Nucleus accumbens (tissue), 56 donors: ENCODE measurements around the gene ASXL2.
"Not testable (repeated sequence)": the region's sequence is repeated elsewhere in the genome, so short reads cannot be mapped to it uniquely, and the experiment has no call there.

ENCODE experiments used
- DNase-seq, 56 donors: peaks; one replicate each; lab custom pipeline; 2025; lab: John Stamatoyannopoulos, UW

The ASXL2 gene

DNA sequence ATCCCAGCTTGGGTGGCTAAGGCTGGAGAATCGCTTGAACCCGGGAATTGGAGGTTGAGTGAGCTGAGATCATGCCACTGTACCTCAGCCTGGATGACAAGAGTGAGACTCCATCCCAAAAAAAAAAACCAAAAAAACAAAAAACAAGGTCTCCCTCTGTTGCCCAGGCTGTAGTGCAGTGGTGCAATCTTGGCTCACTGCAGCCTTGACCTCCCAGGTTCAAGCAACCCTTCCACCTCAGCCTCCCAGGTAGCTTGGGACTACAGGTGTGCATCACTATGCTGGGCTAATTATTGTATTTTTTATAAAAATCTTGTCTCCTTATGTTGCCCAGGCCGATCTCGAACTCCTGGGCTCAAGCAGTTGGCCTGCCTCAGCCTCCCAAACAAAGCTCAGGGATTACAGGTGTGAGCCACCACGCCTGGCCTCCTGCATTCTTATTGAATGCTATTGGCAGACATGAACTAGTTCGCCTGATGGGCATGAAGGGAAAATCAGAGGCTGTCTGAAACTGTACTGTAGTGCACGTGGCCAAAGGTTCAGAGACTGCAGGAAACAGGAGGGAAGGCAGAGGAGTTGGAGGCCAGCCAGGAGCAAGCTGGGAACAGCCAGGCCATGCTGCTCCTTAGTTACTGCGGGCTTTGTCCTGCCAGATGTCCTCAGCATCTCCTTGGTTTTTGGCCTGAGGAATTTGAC, 16.0 kb upstream of the ASXL2 start:
- peak in 29 of 56 donors; percentile 2 to 60 (median 19) for DNase-seq

DNA sequence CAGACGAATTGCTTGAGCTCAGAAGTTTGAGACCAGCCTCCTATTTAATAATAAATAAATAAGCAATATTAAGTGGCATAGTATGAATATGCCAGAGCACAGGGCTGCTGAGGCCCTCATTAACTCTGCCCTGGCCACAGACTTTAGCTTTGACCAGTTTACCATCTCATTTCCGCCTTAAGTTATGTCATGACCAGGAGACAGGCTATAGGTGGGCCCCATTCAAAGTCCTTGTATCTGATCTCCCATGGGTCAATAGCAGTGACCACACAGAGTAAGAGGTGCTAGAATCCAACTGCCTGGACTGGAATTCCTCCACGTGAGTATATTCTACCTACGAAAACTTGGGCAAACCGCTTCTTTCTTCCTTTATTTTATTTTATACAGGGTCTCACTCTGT, 13.4 kb upstream of the ASXL2 start:
- no peak for DNase-seq

DNA sequence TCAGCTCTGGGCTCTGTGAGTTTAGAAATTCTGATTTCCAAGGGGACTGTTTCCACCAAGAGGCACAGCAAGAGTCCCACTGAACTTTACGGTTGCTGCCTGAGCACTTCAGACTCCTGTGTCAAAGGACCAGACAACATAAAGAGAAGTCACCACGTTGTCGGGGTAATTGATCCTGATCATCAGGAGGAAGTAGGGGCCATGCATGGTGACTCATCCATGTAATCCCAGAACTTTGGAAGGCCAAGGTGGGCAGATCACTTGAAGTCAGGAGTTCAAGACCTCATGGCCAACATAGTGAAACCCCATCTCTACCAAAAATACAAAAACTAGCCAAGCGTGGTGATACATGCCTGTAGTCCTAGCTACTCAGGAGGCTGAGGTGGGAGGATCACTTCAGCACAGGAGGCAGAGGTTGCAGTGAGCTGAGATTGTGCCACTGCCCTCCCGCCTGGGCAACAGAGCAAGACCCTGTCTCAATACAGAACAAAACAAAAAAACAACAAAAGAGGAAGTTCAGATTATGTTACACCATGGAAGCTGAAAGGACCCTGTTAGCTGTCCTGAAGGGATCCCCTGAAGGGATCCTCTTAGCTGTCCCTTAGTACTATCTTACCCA, 9.4 kb upstream of the ASXL2 start:
- DNase-seq = no peak

DNA sequence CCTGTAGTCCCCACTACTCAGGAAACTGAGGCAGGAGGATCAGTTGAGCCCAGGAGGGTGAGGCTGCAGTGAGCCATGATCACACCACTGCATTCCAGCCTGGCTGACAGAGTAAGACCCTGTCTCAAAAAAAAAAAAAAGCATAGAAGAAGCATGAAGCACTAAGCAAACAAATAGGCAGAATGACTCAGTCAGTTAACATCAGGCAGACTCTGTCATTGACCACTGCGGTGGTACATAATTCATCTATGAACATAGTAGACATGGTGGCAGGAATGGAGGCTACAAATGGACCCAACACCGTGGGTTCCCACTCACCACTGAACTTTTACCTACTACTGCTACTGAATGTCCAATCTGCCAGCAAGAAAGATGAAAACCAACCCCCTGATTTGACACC, 7.6 kb upstream of the ASXL2 start:
- DNase-seq = no peak

DNA sequence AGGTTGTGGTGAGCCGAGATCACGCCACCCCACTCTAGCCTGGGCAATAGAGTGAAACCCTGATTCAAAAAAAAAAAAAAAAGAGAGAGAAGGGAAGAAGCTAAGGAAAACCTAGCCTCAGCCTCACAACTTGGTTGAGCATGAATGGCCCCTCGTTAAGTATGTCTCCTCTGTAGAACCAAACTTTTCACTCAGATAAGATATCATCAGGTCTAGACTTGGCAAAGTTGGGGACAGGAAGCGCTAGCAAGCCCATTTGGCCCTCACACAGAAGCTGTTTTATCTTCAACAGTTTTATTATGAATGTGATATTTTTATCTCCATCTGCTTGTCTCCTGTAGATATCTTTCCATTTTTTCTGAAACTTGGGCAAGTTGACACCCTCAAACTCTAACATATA, 3.5 kb upstream of the ASXL2 start:
- no peak for DNase-seq

DNA sequence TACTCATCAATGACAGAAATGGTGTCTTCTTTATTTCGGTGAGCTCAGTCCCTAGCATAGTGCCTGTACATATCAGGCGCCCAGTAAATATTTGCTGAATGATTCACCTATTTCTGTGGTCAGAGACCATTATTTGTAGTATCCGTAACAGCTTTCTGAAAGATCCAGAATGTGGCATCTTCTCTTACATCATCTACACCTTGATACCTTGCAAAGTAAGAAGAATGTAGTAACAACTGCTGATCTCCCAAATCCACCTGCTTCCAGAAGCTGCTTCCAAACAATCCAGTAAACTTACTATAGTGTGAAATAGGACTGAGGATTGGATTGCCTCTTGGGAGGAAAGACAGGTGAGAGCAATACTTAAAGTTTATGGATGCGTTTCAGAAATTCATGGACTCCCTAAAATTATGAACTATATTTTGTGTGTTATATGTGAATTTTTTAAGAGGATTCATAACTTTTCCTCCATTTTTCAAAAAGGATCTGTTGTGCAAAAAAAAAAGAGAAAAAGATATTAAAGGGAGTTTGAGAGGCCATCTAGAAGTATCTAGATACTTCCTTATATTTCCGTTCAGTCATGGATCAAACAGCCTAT, 945 bp upstream of the ASXL2 start:
- no peak for DNase-seq

DNA sequence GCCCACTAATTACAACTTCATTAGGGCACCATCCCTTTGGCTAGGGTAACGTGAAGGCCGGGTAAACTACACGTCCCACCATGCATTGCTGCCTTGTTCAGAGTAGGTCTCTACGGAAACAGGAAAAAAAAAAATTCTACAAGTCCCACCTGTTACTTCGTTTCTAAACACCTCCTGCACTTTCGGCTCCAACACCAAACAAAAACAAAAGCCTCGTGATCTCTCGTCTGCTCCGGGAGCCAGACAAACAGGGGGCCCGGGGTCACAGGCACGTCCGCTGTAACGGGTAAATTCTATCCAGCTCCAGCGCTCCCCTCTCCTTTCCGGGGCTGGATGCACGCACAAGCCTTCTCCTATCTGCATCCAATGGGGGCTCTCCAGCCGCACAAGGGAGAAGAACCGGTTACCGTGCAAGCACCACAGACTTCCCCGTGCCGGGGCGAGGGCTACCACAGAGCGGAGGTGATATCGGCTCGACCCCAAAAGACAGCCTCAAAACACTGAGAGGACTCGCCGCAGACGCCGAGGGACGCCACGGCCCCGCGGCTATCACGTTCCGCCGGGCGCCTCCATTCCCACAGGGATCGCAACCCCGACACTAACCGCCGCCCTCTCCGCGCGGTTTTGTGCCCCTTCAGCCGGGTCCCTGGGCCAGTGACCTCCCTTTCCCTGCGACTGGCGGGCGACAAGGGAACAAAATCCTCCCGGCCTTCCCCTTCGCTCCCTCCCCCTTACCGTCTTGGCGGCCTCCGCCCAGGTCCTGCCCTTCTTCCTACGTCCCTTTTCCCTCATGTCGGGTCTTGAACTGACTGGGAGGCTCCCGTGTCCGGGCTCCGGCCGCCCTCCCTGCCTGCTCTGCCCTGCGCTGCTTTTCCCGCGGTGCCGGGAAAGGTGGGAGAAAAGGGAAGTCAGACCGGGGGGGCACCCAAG, 591 bp downstream of the ASXL2 start:
- peak in 49 of 56 donors; percentile 30 to 73 (median 53) for DNase-seq

DNA sequence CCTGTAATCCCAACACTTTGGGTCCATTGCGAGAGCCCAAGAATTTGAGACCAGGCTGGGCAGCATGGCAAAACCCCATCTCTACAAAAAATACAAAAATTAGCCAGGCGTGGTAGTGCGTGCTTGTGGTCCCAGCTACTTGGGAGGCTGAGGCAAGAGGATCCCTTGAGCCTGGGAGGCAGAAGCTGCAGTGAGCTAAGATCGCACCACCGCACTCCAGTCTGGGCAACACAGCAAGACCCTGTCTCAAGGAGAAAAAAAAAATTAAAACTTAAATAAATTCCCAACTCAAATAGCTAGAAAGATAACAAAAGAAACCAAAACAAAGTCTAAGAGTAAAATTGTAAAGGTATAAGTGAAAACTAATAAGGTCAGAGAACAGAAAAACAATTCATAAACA, 6.2 kb downstream of the ASXL2 start:
- DNase-seq = no peak

DNA sequence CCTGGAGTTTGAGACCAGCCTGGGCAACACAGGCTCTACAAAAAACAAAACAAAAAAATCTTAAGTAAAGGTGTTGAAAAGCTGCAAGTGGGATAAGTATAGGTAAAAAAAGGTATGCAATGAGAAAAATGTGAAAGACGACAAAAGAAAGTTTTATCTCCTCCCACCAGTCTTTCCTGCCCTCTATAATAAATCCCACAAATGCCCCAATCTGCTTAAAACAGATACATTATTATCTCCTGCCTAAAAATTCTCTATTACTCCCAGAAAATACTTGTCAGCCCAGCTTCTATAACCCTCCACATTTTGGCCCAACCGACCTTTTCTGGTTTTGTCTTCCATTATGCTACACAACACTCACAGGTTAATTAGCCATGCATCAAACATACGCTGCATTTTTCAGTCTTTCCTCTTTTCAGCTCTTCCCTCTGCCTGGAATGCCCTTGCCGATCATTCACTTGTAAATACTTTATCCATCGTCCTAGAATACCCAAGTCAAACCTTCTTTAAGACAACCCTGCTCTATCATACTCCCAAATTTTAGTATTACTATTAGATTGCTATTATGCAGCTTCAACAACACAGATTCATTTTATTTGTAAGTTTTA, 10.8 kb downstream of the ASXL2 start:
- no peak for DNase-seq

DNA sequence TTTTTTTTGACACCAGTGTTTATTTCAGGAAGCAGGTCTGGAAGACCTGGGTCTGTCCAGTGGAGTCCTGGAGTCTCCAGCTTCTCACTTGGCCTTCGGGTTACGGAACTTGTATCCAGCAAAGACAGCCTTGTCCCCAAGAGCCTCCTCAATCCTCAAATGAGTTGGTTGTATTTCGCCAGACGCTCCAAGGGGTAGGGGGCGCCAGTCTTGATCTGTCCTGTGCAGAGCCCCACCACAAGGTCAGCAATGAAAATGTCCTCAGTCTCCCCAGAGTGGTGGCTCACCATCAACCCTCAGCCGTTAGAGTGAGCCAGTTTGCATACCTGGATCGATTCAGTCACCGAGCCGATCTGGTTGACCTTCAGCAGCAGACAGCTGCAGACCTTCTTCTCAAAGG, 21.9 kb downstream of the ASXL2 start:
- no peak for DNase-seq

DNA sequence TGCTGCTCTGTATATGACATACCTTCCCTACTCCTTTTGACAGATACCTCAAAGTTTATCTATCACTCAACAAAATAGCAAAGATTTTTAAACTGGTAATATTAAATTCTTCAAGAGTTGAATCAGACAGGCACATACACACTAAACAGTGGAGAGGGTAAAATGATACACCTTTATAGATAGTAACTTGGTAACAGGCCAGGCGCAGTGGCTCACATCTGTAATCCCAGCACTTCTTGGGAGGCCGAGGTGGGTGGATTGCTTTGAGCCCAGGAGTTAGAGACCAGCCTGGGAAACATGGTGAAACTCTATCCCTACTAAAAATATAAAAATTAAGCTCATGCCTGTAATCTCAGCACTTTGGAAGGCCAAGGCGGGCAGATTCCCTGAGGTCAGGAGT, 23.2 kb downstream of the ASXL2 start:
- DNase-seq = no peak

DNA sequence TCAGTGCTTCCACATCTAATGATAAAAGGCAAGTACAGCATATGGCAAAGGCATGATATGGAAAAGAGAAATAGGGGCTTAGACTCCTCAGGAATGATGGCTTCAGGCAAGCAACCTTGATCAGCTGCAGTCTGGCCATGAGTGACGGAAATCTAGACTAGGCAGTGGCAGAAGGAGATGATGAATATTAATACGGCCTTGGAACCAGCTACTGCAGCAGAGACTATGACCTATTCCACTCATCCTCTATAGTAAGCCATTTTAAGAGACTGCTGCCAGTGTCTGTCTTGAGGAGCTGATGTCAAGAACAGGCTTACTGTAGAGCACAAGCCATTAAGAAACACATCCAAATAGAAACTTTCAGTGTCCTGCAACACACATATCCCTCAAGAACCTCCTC, 23.7 kb downstream of the ASXL2 start:
- no peak for DNase-seq

DNA sequence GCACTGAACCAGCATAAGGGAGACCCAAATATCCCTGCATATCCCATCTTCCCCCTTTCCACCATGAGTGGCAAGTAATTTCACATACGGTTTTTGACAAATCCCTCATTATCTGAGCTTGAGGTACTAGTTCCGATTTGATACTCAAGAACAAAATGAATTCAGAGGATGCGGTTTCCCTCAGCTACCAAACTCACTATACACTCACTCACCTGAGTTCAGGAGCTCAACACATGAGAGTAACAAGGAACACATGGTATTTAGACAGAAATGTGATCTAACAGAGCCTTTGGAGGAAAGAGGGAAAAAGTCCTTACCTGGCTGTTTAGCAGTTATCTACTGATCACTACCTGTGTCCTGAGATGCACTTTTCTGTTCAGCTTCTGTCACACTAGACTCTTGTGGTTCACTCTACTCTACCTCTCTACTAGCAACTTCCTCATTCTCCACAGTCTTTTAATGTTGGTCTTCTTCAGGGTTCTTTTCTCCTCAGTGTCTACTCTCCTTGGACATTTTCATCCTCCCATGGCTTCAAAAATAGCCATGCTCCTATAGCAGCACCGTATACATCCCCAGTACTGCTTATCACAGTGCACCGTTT, 25.1 kb downstream of the ASXL2 start:
- no peak for DNase-seq

DNA sequence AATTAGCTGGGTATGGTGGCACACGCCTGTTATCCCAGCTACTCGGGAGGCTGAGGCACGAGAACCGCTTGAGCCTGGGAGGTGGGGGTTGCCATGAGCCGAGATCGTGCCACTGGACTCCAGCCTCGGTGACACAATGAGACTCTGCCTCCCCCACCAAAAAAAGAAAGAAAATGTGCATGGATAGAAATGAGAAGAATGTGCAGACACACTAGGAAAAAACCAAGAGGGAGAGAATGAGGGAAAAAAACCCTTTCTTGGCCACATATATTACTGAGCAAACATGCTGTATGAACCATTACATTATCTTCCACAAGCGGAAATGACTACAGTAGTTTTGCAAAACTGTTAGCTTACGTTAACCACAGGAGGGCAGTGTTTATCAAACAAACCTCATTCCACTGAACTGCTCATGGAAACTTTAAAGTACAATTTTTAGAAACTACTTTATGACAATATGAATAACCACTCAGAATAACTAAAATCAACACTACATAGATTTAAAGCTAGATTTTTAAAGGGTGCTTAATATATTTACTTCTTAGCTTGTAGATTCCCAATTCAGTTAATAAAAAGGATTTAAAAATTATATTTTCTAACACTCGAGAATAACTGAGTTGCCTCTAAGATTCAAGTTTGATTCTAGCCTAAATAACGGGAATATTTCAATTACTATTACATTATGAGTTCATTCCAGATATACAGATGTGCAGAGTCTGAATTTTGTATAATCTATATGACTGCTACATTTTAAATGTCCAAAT, 26.4 kb downstream of the ASXL2 start:
- DNase-seq = peak in 4 of 56 donors; percentile 4 to 6 (median 6)

DNA sequence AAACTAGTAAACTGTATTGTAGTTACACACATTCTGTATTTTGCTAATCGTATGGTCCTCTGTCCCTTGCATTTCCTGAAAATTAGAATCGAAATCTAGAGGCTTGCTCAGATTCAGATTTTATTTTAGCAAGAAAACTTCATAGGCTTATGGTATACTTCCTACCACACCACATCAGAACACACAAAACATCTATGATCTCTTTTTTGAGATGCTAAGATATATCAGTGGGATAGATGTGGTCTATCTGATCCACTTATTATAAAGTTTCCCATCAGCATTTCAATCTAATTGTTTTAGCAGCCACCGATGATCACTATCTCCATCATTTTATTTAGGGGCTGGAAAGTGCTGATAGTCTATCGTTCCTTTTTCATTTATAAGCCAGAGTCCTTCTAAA, 27.9 kb downstream of the ASXL2 start:
- DNase-seq = not testable (repeated sequence)

DNA sequence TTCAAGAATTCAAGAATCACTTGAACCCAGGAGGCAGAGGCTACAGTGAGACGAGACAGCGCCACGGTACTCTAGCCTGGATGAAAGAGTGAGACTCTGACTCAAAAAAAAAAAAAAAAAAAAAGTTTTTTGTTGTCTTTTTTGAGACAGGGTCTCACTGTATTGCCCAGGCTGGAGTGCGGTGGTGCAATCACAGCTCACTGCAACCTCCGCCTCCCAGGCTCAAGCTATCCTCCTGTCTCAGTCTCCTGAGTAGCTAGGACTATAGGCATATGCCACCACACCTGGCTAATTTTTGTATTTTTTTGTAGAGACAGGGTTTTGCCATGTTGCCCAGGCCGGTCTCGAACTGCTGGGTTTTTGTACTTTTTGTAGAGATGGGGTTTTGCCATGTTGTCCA, 28.9 kb downstream of the ASXL2 start:
- not testable (repeated sequence) for DNase-seq

DNA sequence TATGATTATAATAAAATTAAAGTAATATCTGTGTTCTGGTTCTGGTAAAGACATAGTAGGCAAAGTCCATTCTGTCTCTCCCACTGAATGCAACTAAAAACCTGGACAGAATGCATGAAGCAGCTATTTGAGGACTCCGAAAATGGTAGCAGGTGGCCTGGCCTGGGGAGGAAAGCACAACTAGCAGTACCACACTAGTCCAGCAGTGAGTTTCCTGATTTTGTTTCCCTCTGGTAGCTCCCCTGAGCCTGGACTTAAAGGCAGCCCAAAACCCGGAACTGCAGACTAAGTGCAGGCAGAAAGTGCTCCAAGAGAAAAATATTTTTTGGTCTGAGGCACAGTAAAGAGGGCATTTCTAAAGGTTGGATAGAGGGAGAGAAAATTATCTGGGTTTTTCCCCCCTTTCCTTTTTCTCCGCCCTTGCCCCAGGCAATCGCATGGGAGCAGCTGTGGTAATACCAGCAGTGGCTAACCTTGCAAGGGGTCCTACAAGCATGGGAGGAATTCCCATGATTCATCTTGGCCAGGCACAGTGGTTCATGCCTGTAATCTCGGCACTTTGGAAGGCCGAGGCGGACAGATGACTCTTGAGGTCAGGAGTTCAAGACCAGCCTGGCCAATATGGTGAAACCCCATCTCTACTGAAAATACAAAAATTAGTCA, 32.3 kb downstream of the ASXL2 start:
- DNase-seq = no peak

DNA sequence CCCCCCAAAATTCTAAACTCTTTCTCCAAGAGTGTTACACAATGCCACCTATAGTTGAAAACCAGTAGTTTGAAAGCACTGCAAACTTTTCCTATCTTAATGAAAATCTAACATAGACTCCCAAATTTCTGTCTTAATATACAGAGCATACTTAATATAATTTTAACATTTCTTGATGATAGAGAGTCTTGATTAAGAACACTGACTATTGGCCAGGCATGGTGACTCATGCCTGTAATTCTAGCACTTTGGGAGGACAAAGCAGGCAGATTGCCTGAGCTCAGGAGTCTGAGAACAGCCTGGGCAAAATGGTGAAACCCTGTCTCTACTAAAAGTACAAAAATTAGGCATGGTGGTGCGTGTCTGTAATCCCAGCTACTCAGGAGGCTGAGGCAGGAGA, 34.2 kb downstream of the ASXL2 start:
- DNase-seq = no peak

DNA sequence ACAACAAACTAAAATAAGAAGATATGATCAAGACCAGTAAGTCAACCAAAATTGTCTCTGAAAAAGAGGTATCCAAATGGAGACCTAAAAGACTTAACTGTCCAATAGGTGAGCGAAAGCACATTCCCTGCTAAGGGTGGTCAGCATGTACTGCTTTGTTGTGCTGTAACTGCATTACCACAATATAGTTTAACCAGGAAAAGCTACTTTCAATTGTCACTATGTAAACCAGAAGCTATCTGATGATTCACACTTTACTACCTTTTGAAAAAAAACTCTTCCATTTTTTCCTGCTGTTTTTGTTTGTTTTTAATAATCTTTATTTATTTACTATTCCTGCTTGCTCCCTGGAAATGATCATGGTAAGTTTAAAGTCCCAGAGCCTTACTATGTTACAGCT, 36.1 kb downstream of the ASXL2 start:
- DNase-seq = no peak
